Thyroid gland (tissue), 4 donors: ENCODE measurements around the gene CDADC1.

Source experiments
- CTCF ChIP-seq, 6 experiments: fragments of 200-600 bp in 3 of 6; fragments of 450-650 bp in 3 of 6; sonication (generic) in 3 of 6; IDR thresholded peaks; one replicate each; pipeline ENCODE4 v1.5.1; 2016 to 2019; ENCODE audit warnings: antibody characterized with exemption in 6 of 6, mild to moderate bottlenecking in 2 of 6, inconsistent platforms in 1 of 6, moderate library complexity in 1 of 6
- POLR2A ChIP-seq, 2 donors: fragments of 450-650 bp; IDR thresholded peaks; one replicate each; pipeline ENCODE4 v1.6.1; 2017; ENCODE audit warnings: antibody characterized with exemption in 2 of 2, mild to moderate bottlenecking in 2 of 2, moderate library complexity in 1 of 2

- no peak for TF ChIP-seq CTCF (IDR thresholded peaks at IDR 0.05)
- TF ChIP-seq POLR2A (IDR thresholded peaks at IDR 0.05) = no peak
These were observed 94.7 kb downstream of the CDADC1 start for GRCh38 chr13:49342454-49342853.
